Activated B cell treated with CpG ODN at 0.5 μM for 24 hours (primary cell): ENCODE measurements around the gene CRKL. TPM values are rescaled to one million over a fixed set of nuclear protein-coding genes. Genes with fewer than 3 reads are reported as not detected.

ENCODE experiments used
- ATAC-seq: fragments of 200-7000 bp; cut with Tn5 transposase; one replicate; pipeline ENCODE4 v1.10.0; 2021; ENCODE audit warnings: low read depth, mild to moderate bottlenecking, moderate library complexity
- CTCF ChIA-PET: fragments of 350-600 bp; sonication (Branson Sonifier 250); formaldehyde crosslinking; loops from one replicate; lab custom pipeline; 2021; ENCODE audit warnings: antibody characterized with exemption; lab: Charles Lee
- POLR2A ChIA-PET: fragments of 350-600 bp; sonication (Branson Sonifier 250); formaldehyde crosslinking; loops from one replicate; lab custom pipeline; 2021; ENCODE audit warnings: antibody characterized with exemption; lab: Charles Lee
- DNase-seq: peaks from one replicate; pipeline ENCODE4 v3.0.0; 2022
- H3K27ac Mint-ChIP-seq: one replicate; pipeline ENCODE4 v1.8.0; 2020; ENCODE audit warnings: mixed read lengths
- H3K27me3 Mint-ChIP-seq: one replicate; pipeline ENCODE4 v1.8.0; 2021; ENCODE audit warnings: mixed read lengths
- H3K36me3 Mint-ChIP-seq: one replicate; pipeline ENCODE4 v1.8.0; 2021; ENCODE audit warnings: low read depth, mixed read lengths
- H3K4me1 Mint-ChIP-seq: one replicate; pipeline ENCODE4 v1.8.0; 2021; ENCODE audit warnings: mixed read lengths
- H3K4me3 Mint-ChIP-seq: one replicate; pipeline ENCODE4 v1.8.0; 2020; ENCODE audit warnings: mild to moderate bottlenecking, mixed read lengths
- H3K9me3 Mint-ChIP-seq: one replicate; pipeline ENCODE4 v1.8.0; 2020; ENCODE audit warnings: mixed read lengths
- CTCF ChIP-seq: fragments of 200-600 bp; IDR thresholded peaks from one replicate; pipeline ENCODE4 v1.8.0; 2022; ENCODE audit warnings: antibody characterized with exemption, mild to moderate bottlenecking
- intact Hi-C: fragments of 100-400 bp; cut with micrococcal nuclease; formaldehyde crosslinking; loops from one replicate; pipeline ENCODE4 v1.15.1; 2024
- total RNA-seq: library from RNA; stranded (reverse); gene quantifications from 2 replicates; pipeline ENCODE4 v1.2.3, GENCODE V29; 2022

The CRKL gene
- total RNA-seq, 1 donor from 2014 or later: 55.7 TPM

- ATAC-seq (no peak), DNase-seq (no peak)
- Mint-ChIP-seq H3K9me3 (peaks cover 2% of the 10 kb centered on the region), H3K4me3 (no peak overlapping the region), H3K27ac (no peak overlapping the region), H3K4me1 (peaks cover 24% of the 10 kb centered on the region), H3K36me3 (no peaks in the 10 kb centered on the region), H3K27me3 (no peaks in the 10 kb centered on the region)
- POLR2A ChIA-PET: interaction anchor here (1.4 kb wide), 1 partner anchor 8 kb away, joined by 5 read pairs; the partner anchor contains the start of gene LZTR1
- CTCF ChIA-PET: interaction anchor here (0.9 kb wide), 1 partner anchor 11 kb away, joined by 3 read pairs; no protein-coding TSS in a partner anchor
- intact Hi-C loops: no loop called here
- TF ChIP-seq CTCF: no peak
These were observed 56.6 kb downstream of the CRKL start for GRCh38 chr22:20973634-20974286.

GRCh38 chr22:20974336-20974955 lies 57.2 kb downstream of the CRKL start:
- Mint-ChIP-seq H3K4me3 (no peak overlapping the region), H3K9me3 (peaks cover 2% of the 10 kb centered on the region), H3K4me1 (peaks cover 26% of the 10 kb centered on the region), H3K27me3 (no peaks in the 10 kb centered on the region), H3K36me3 (no peaks in the 10 kb centered on the region), H3K27ac (no peak overlapping the region)
- no peak for DNase-seq
- ChIA-PET POLR2A (no interaction called here), CTCF (interaction anchor here (0.9 kb wide), 1 partner anchor 11 kb away, joined by 3 read pairs; no protein-coding TSS in a partner anchor)
- ATAC-seq: no peak
- no peak for TF ChIP-seq CTCF
- intact Hi-C loops: no loop called here

GRCh38 chr22:20975541-20976290 lies 58.5 kb downstream of the CRKL start:
- no peak for DNase-seq
- ChIA-PET POLR2A (interaction anchor here (0.8 kb wide), 1 partner anchor 27 kb away, joined by 4 read pairs; no protein-coding TSS in a partner anchor), CTCF (no interaction called here)
- H3K4me3 Mint-ChIP-seq: no peak overlapping the region
- no peaks in the 10 kb centered on the region for H3K27me3 Mint-ChIP-seq
- ATAC-seq: no peak
- peaks cover 2% of the 10 kb centered on the region for H3K9me3 Mint-ChIP-seq
- H3K4me1 Mint-ChIP-seq: peaks cover 30% of the 10 kb centered on the region
- TF ChIP-seq CTCF: no peak
- intact Hi-C loops: no loop called here
- no peaks in the 10 kb centered on the region for H3K36me3 Mint-ChIP-seq
- no peak overlapping the region for H3K27ac Mint-ChIP-seq

- H3K27me3 Mint-ChIP-seq: no peaks in the 10 kb centered on the region
- ChIA-PET CTCF (no interaction called here), POLR2A (interaction anchor here (0.8 kb wide), 1 partner anchor 26 kb away, joined by 4 read pairs; no protein-coding TSS in a partner anchor)
- ATAC-seq: no peak
- no peaks in the 10 kb centered on the region for H3K36me3 Mint-ChIP-seq
- H3K9me3 Mint-ChIP-seq: peaks cover 2% of the 10 kb centered on the region
- H3K27ac Mint-ChIP-seq: no peak overlapping the region
- TF ChIP-seq CTCF: no peak
- peaks cover 33% of the 10 kb centered on the region for H3K4me1 Mint-ChIP-seq
- intact Hi-C loops: no loop called here
- DNase-seq: no peak
- H3K4me3 Mint-ChIP-seq: no peak overlapping the region
These were observed 59.2 kb downstream of the CRKL start for GRCh38 chr22:20976291-20976877.
